Stimulated activated CD4-positive, alpha-beta T cell treated with anti-CD3 and anti-CD28 coated beads, Interleukin-1b, Interleukin-23, amount 100 ng/mL, for 24 hours (primary cell): ENCODE results near the gene PNN.
"Not testable (repeated sequence)": the region's sequence is repeated elsewhere in the genome, so short reads cannot be mapped to it uniquely, and the experiment has no call there.

Experiments used
- DNase-seq, 4 experiments: peaks; one replicate each; pipeline ENCODE4 v3.0.0-alpha.2; 2020; ENCODE audit warnings: low read depth in 4 of 4, low spot score in 1 of 4

Gene PNN

DNA sequence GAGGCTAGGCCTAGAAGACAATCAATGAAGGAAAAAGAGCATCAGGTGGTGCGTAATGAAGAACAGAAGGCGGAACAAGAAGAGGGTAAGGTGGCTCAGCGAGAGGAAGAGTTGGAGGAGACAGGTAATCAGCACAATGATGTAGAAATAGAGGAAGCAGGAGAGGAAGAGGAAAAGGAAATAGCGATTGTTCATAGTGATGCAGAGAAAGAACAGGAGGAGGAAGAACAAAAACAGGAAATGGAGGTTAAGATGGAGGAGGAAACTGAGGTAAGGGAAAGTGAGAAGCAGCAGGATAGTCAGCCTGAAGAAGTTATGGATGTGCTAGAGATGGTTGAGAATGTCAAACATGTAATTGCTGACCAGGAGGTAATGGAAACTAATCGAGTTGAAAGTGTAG, 5.5 kb downstream of the PNN start:
- no peak for DNase-seq

GRCh38 chr14:39181026-39181692, 6.1 kb downstream of the PNN start:
- no peak for DNase-seq

DNA sequence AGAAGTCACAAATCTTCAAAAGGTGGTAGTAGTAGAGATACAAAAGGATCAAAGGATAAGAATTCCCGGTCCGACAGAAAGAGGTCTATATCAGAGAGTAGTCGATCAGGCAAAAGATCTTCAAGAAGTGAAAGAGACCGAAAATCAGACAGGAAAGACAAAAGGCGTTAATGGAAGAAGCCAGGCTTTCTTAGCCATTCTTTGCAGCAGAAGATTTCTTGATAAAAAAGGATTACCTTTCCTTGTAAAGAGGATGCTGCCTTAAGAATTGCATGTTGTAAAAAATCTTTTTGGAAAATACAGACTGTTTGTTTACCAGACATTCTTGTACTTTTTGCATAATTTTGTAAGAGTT, 6.6 kb downstream of the PNN start:
- no peak for DNase-seq

- DNase-seq = no peak
These were observed 8.0 kb downstream of the PNN start for GRCh38 chr14:39182770-39183684.

- DNase-seq = not testable (repeated sequence)
These were observed 8.6 kb downstream of the PNN start for GRCh38 chr14:39183685-39184003.

- DNase-seq = no peak
These were observed 9.7 kb downstream of the PNN start for GRCh38 chr14:39184628-39185255.

DNA sequence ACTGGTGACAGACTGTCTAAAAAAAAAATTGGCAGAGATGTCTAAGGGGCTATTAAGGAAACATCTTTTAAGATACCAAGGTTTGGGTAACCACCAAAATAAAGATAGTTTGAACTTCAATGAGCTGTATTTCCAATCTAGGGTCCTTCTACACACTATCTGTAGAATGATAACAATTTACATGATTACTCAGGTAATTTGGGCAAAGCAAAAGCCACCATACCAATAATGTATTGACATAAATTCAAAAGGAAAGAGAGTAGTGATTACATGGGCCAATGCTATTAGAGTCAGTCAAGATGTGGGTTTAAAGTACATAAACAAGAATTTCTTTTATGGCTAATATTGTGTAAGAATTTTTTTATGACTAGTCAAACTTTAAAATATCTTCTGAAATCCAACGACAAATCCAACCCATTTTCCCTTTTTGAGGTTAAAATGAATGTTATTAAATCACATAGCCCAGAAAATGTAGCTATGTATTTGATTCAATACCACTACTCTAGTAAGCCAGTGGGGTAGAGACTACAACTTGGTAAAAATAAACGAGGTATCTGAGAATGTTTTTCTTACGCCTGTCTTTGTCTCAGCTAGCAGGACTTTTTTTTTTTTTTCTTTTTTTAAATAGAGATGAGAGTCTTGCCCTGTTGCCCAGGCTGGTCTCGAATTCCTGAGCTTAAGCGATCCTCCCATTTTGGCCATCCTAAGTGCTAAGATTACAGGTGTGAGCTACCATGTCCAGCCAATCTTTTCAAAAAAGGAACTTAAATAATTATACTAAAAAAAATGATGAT, 10.4 kb downstream of the PNN start:
- DNase-seq = no peak

GRCh38 chr14:39186941-39187525, 12.0 kb downstream of the PNN start:
- DNase-seq = no peak

- DNase-seq = no peak
These were observed 28.9 kb downstream of the PNN start for GRCh38 chr14:39203659-39204606.

GRCh38 chr14:39207430-39207829, 32.4 kb downstream of the PNN start:
- DNase-seq = not testable (repeated sequence)

DNA sequence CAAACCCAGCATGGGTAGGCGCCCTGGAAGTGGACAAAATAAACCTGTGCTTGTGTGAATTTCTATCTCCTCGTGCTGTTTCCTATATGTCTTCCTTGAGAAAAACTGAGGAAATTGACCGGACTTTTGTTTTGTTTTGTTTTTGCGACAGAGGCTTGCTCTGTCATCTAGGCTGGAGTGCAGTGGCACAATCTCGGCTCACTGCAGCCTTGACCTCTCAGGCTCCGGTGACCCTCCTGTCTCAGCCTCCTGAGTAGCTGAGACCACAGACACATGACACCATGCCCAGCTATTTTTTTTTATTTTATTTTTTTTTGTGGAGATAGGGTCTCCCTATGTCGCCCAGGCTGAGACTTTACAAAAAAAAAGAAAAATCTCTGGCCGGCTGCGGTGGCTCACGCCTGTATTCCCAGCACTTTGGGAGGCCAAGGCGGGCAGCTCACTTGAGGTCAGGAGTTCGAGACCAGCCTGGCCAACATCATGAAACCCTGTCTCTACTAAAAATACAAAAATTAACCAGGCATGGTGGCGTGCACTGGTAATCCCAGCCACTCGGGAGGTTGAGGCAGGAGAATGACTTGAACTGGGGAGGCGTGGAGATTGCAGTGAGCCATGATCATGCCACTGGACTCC, 36.2 kb downstream of the PNN start:
- no peak for DNase-seq

- DNase-seq = no peak
These were observed 37.0 kb downstream of the PNN start for GRCh38 chr14:39212034-39212433.

DNA sequence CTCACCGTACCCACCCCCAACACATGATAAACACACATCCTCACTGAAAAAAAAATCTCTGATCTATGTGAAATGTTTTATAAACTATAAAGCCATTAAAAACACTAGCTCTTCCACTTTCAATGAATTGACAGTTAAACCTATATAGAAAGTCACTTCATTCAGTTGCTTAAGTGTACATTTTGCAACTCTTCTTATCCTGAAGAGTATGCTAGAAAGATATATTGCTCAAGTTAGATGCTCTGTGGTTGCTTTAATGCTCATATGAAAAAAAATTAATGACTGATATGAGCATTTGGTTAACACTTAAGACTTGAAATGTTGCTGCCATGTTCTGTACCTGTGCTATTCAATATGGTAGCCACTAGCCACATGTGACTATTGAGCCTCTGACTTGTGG, 37.6 kb downstream of the PNN start:
- no peak for DNase-seq

- no peak for DNase-seq
These were observed 42.3 kb downstream of the PNN start for GRCh38 chr14:39217214-39217879.

GRCh38 chr14:39218171-39218769, 43.2 kb downstream of the PNN start:
- DNase-seq = no peak

DNA sequence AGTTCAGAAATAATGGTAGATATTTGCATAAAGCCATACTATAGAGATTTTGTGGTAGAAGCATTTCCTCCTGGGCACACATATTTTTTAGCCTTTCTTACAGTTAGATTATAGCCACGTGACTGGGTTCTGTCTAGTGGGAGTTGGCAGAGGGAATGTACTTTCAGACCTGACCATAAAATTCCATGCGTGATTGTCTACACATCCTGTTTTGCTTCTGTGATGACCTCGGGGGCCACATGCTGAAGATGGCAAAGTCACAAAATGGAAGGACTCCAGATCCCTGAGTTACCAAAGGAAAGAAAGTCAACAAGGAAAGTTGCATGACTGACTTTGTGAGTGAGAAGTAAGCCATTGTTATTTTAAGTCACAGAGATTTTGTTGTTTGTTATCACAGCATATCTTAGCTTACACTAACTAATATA, 44.0 kb downstream of the PNN start:
- no peak for DNase-seq

DNA sequence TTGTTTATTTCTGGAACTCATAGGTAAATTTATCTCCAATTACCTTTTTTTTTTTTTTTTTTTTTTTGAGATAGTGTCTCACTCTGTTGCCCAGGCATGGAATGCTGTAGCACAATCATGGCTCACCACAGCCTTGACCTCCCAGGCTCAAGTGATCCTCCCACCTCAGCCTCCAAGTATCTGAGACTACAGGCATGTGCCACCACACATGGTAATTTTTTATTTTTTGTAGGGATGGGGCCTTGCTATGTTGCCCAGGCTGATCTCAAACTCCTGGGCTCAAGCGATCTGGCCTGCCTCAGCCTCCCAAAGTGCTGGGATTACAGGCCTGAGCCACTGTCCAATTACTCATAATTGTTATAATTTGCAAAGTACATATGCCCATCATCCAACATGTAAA, 45.4 kb downstream of the PNN start:
- not testable (repeated sequence) for DNase-seq

GRCh38 chr14:39228044-39228443, 53.0 kb downstream of the PNN start:
- no peak for DNase-seq
